Chondrocyte (in vitro differentiated cells): ENCODE results near the gene STAG2. TPM values are rescaled to one million over a fixed set of nuclear protein-coding genes. Genes with fewer than 3 reads are reported as not detected.

Experiments
- DNase-seq: peaks from one replicate; pipeline ENCODE4 v3.0.0; 2021; ENCODE audit warnings: mixed read lengths, low spot score
- H3K27ac Mint-ChIP-seq: one replicate; pipeline ENCODE4 v1.8.0; 2021; ENCODE audit warnings: mild to moderate bottlenecking, moderate library complexity, mixed read lengths; ENCODE audit not compliant: unreplicated experiment
- H3K27me3 Mint-ChIP-seq: 2 replicates; pipeline ENCODE4 v1.8.0; 2021; ENCODE audit warnings: low read depth, mixed read lengths
- H3K36me3 Mint-ChIP-seq: 2 replicates; pipeline ENCODE4 v1.8.0; 2021; ENCODE audit warnings: low read depth, mixed read lengths
- H3K4me1 Mint-ChIP-seq: 2 replicates; pipeline ENCODE4 v1.8.0; 2021; ENCODE audit warnings: low read depth, mild to moderate bottlenecking, mixed read lengths
- H3K4me3 Mint-ChIP-seq: one replicate; pipeline ENCODE4 v1.8.0; 2021; ENCODE audit warnings: mild to moderate bottlenecking, moderate library complexity, mixed read lengths; ENCODE audit not compliant: unreplicated experiment
- H3K9me3 Mint-ChIP-seq: 2 replicates; pipeline ENCODE4 v1.8.0; 2021; ENCODE audit warnings: low read depth, mixed read lengths
- total RNA-seq: library from RNA; stranded (reverse); gene quantifications from 3 replicates; pipeline ENCODE4 v1.2.1, GENCODE V29; 2021
- TF ChIP-seq, protein P1 (sequence below): fragments of 200-600 bp; sonication (generic); IDR thresholded peaks from 2 replicates; pipeline ENCODE4 v1.5.0; 2021; ENCODE audit warnings: antibody characterized with exemption, mild to moderate bottlenecking, moderate library complexity

Gene STAG2
- total RNA-seq, 1 donor from 2014 or later = 39.4 TPM

- no peaks in the 10 kb centered on the region for H3K27me3 Mint-ChIP-seq
- TF ChIP-seq, protein P1, sequence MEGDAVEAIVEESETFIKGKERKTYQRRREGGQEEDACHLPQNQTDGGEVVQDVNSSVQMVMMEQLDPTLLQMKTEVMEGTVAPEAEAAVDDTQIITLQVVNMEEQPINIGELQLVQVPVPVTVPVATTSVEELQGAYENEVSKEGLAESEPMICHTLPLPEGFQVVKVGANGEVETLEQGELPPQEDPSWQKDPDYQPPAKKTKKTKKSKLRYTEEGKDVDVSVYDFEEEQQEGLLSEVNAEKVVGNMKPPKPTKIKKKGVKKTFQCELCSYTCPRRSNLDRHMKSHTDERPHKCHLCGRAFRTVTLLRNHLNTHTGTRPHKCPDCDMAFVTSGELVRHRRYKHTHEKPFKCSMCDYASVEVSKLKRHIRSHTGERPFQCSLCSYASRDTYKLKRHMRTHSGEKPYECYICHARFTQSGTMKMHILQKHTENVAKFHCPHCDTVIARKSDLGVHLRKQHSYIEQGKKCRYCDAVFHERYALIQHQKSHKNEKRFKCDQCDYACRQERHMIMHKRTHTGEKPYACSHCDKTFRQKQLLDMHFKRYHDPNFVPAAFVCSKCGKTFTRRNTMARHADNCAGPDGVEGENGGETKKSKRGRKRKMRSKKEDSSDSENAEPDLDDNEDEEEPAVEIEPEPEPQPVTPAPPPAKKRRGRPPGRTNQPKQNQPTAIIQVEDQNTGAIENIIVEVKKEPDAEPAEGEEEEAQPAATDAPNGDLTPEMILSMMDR = no peak
- no peak overlapping the region for H3K4me3 Mint-ChIP-seq
- peaks cover 9% of the 10 kb centered on the region for H3K4me1 Mint-ChIP-seq
- no peaks in the 10 kb centered on the region for H3K9me3 Mint-ChIP-seq
- no peak overlapping the region for H3K27ac Mint-ChIP-seq
- H3K36me3 Mint-ChIP-seq = no peaks in the 10 kb centered on the region
- no peak for DNase-seq
Measured at GRCh38 chrX:124026529-124026928, 65.0 kb downstream of the STAG2 start.

- no peaks in the 10 kb centered on the region for H3K27me3 Mint-ChIP-seq
- H3K4me1 Mint-ChIP-seq = peaks cover 9% of the 10 kb centered on the region
- H3K4me3 Mint-ChIP-seq = no peak overlapping the region
Measured at GRCh38 chrX:124028182-124028581, 66.7 kb downstream of the STAG2 start.

DNA sequence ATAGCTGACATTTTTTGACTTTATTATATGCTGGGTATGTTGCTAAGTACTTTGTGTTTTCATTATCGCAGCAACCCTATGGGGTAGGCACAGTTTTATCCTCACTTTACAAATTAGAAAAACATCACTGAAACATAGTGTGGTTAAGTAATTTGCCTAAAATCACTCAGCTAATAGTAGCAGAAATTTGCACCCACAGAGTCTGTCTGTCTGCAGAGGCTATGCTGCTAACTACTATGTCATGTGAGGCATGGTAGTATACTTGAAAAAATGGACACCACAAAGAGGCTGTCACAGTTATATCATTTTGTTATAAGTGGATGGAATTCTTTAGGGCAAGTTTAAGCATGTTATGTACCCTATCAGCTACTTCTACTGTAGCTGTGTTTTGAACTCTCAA lies 69.0 kb downstream of the STAG2 start:
- no peaks in the 10 kb centered on the region for H3K9me3 Mint-ChIP-seq
- no peak overlapping the region for H3K4me3 Mint-ChIP-seq
- H3K27ac Mint-ChIP-seq = no peak overlapping the region
- no peak for DNase-seq
- TF ChIP-seq, protein P1 = no peak
- H3K36me3 Mint-ChIP-seq = no peaks in the 10 kb centered on the region
- peaks cover 2% of the 10 kb centered on the region for H3K4me1 Mint-ChIP-seq
- no peaks in the 10 kb centered on the region for H3K27me3 Mint-ChIP-seq

More at GRCh38 chrX:124028182-124028581, 66.7 kb downstream of the STAG2 start:
- Mint-ChIP-seq H3K36me3 (no peaks in the 10 kb centered on the region), H3K9me3 (no peaks in the 10 kb centered on the region), H3K27ac (no peak overlapping the region)
- TF ChIP-seq, protein P1 = no peak
- no peak for DNase-seq

DNA sequence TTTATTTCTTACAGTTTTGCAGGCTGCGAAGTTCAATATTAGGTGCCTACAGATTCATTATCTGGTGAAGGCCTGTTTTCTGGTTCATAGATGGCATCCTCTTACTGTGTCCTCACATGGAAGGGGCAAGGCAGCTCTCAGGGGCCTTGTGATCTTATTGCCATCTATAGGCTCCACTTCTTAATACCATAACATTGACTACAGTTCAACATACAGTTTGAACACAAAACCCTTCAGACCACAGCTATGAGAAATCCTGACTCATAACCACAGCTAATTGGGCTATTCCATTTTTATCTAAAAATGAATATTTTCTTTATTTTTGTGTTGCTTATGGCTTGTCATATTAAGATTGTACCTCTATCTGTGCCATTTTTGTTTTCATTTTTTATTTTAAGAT lies 72.3 kb downstream of the STAG2 start:
- TF ChIP-seq, protein P1 = no peak
- no peak for DNase-seq
- no peaks in the 10 kb centered on the region for H3K27me3 Mint-ChIP-seq
- H3K4me1 Mint-ChIP-seq = peaks cover 2% of the 10 kb centered on the region
- no peak overlapping the region for H3K4me3 Mint-ChIP-seq
- no peaks in the 10 kb centered on the region for H3K9me3 Mint-ChIP-seq
- H3K27ac Mint-ChIP-seq = no peak overlapping the region
- no peaks in the 10 kb centered on the region for H3K36me3 Mint-ChIP-seq

DNA sequence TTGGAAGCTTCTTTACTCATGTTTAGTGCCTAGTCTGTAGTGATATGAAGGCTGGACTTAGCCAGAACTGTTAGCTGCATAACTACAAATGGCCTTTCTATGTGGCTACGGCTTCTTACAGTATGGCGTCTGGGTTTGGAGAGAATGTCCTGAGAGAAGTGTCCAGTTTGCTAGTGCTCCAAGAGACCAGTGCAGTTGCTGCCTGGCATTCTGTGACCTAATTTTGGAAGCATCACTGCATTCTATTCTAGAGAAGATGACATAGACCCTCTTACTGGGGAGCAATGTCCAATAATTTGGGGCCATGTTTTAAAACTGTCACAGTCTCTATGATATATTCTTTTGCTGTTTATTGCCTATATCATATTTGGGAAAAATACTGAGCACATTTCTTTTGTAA lies 74.2 kb downstream of the STAG2 start:
- TF ChIP-seq, protein P1 = no peak
- no peak overlapping the region for H3K27ac Mint-ChIP-seq
- no peak overlapping the region for H3K4me3 Mint-ChIP-seq
- no peaks in the 10 kb centered on the region for H3K27me3 Mint-ChIP-seq
- H3K4me1 Mint-ChIP-seq = peaks cover 2% of the 10 kb centered on the region
- H3K9me3 Mint-ChIP-seq = no peaks in the 10 kb centered on the region
- no peaks in the 10 kb centered on the region for H3K36me3 Mint-ChIP-seq
- no peak for DNase-seq
